Calu3 (cell line): ENCODE measurements around the gene AADACL4. TPM values are rescaled to one million over a fixed set of nuclear protein-coding genes. Genes with fewer than 3 reads are reported as not detected.
"Not testable (repeated sequence)": the region's sequence is repeated elsewhere in the genome, so short reads cannot be mapped to it uniquely, and the experiment has no call there.

Experiments
- BruUV-seq: library from RNA; stranded (reverse); fragments of 400-500 nt; replicated peaks from 2 replicates; lab custom pipeline; 2021; lab: Mats Ljungman, UMichigan
- CTCF ChIA-PET: fragments of 300-600 bp; sonication (Branson Sonifier 250); formaldehyde crosslinking; loops from one replicate; lab custom pipeline; 2022; ENCODE audit warnings: antibody characterized with exemption; lab: Charles Lee
- DNase-seq: peaks from one replicate; pipeline ENCODE4 v3.0.0; 2022
- H3K27ac Mint-ChIP-seq: one replicate; pipeline ENCODE4 v1.8.0; 2022; ENCODE audit warnings: mixed read lengths; ENCODE audit not compliant: unreplicated experiment
- H3K27me3 Mint-ChIP-seq: one replicate; pipeline ENCODE4 v1.8.0; 2022; ENCODE audit warnings: mixed read lengths; ENCODE audit not compliant: unreplicated experiment
- H3K36me3 Mint-ChIP-seq: one replicate; pipeline ENCODE4 v1.8.0; 2022; ENCODE audit warnings: mild to moderate bottlenecking, moderate library complexity, mixed read lengths; ENCODE audit not compliant: insufficient read depth, unreplicated experiment
- H3K4me1 Mint-ChIP-seq: one replicate; pipeline ENCODE4 v1.8.0; 2022; ENCODE audit warnings: mild to moderate bottlenecking, low read depth, mixed read lengths; ENCODE audit not compliant: unreplicated experiment
- H3K4me3 Mint-ChIP-seq: one replicate; pipeline ENCODE4 v1.8.0; 2022; ENCODE audit warnings: mild to moderate bottlenecking, low read depth, moderate library complexity, mixed read lengths; ENCODE audit not compliant: unreplicated experiment
- H3K9me3 Mint-ChIP-seq: one replicate; pipeline ENCODE4 v1.8.0; 2022; ENCODE audit warnings: low read depth, mixed read lengths; ENCODE audit not compliant: unreplicated experiment
- intact Hi-C: fragments of 100-400 bp; cut with micrococcal nuclease; formaldehyde crosslinking; loops from one replicate; pipeline ENCODE4 v1.10.0; 2022; ENCODE audit not compliant: unreplicated experiment
- total RNA-seq: library from RNA; stranded (reverse); gene quantifications from 2 replicates; pipeline ENCODE4 v1.2.3, GENCODE V29; 2022
- TF ChIP-seq, protein P1 (sequence below): fragments of 200-600 bp; IDR thresholded peaks from one replicate; pipeline ENCODE4 v1.8.0; 2022; ENCODE audit warnings: antibody characterized with exemption; ENCODE audit not compliant: unreplicated experiment

AADACL4 gene
- total RNA-seq, 1 experiment from 2014 or later: not detected

DNA sequence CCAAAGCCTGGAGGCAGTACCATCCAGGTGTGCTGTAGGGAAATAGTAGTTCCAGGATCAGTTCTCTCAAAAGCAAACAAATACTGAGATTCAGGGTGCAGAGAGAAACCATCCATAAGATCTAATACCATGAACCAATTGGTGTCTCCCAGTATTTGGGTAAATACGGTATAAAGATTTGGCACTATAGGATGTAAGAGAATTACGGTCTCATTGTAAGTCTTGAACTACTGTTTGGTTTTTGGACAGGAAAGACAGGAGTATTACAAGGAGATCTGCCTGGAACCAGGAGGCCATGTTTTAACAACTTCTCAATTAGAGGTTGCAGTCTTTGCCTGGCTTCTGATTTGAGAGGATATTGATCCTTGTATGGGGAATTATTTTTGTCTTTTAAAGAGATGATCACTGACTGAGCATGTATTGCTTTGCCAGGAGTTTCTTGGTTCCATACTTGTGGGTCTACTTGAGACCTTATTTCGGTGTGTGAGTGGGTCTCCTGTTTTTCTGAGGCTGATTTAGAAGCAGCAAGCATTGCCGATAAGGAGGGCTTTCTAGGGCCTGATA lies 10.2 kb downstream of the AADACL4 start:
- DNase-seq: no peak
- Mint-ChIP-seq H3K27me3 (peaks cover 6% of the 10 kb centered on the region), H3K36me3 (no peaks in the 10 kb centered on the region), H3K4me1 (peaks cover 7% of the 10 kb centered on the region), H3K27ac (no peak overlapping the region), H3K9me3 (peaks cover 6% of the 10 kb centered on the region), H3K4me3 (no peak overlapping the region)
- CTCF ChIA-PET: no interaction called here
- no TSS peak for BruUV-seq
- TF ChIP-seq, protein P1, sequence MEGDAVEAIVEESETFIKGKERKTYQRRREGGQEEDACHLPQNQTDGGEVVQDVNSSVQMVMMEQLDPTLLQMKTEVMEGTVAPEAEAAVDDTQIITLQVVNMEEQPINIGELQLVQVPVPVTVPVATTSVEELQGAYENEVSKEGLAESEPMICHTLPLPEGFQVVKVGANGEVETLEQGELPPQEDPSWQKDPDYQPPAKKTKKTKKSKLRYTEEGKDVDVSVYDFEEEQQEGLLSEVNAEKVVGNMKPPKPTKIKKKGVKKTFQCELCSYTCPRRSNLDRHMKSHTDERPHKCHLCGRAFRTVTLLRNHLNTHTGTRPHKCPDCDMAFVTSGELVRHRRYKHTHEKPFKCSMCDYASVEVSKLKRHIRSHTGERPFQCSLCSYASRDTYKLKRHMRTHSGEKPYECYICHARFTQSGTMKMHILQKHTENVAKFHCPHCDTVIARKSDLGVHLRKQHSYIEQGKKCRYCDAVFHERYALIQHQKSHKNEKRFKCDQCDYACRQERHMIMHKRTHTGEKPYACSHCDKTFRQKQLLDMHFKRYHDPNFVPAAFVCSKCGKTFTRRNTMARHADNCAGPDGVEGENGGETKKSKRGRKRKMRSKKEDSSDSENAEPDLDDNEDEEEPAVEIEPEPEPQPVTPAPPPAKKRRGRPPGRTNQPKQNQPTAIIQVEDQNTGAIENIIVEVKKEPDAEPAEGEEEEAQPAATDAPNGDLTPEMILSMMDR: no peak
- intact Hi-C loops: no loop called here

DNA sequence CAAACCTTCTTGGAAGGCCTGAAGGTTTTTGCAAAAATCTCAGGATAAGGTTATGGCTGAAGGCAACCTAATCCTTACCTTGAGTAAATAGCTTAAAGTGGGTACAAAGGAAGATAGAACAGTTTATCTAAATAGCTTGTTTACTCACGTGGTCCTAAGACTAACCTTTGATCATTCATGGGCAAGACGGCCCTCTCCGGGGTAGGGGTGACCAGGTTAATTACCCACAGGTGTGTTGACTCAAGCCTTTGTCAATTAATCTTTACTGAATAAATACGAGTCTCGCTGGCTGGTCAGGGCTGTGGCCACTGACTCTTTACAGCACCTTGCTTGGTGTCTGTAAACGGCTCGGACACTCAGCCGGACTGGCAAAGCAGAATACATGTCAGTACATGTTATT lies 10.8 kb downstream of the AADACL4 start:
- no TSS peak for BruUV-seq
- Mint-ChIP-seq H3K9me3 (peaks cover 5% of the 10 kb centered on the region), H3K4me3 (no peak overlapping the region), H3K27me3 (peaks cover under 1% of the 10 kb centered on the region), H3K27ac (no peak overlapping the region), H3K4me1 (peaks cover 7% of the 10 kb centered on the region), H3K36me3 (no peaks in the 10 kb centered on the region)
- TF ChIP-seq, protein P1: no peak
- CTCF ChIA-PET: no interaction called here
- no peak for DNase-seq
- intact Hi-C loops: no loop called here

DNA sequence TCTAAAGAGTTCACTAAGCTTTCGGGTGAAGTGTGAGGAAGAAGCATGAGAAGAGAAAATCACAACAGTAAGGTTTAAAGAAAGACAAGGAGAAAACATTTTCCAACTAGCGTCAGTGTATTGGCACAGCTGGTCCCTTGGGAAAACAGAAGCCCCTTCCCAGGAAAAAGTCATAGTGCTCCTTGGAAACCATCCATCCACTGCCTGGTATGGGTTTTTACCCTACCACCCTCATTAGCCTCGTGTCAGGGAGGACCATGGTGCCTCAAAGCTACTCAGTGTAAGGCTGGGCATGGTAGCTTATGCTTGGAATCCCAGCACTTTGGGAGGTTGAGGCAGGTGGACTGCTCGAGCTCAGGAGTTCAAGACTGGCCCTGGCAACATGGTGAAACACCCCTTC lies 12.7 kb downstream of the AADACL4 start:
- Mint-ChIP-seq H3K27ac (no peak overlapping the region), H3K36me3 (no peaks in the 10 kb centered on the region), H3K9me3 (peaks cover 5% of the 10 kb centered on the region), H3K4me3 (no peak overlapping the region), H3K4me1 (peaks cover 7% of the 10 kb centered on the region), H3K27me3 (no peaks in the 10 kb centered on the region)
- CTCF ChIA-PET: interaction anchor here (0.6 kb wide), 2 partner anchors 341 to 344 kb away, joined by 3 to 9 read pairs; no protein-coding TSS in a partner anchor
- BruUV-seq: no TSS peak
- TF ChIP-seq, protein P1: no peak
- no peak for DNase-seq
- intact Hi-C loops: no loop called here

DNA sequence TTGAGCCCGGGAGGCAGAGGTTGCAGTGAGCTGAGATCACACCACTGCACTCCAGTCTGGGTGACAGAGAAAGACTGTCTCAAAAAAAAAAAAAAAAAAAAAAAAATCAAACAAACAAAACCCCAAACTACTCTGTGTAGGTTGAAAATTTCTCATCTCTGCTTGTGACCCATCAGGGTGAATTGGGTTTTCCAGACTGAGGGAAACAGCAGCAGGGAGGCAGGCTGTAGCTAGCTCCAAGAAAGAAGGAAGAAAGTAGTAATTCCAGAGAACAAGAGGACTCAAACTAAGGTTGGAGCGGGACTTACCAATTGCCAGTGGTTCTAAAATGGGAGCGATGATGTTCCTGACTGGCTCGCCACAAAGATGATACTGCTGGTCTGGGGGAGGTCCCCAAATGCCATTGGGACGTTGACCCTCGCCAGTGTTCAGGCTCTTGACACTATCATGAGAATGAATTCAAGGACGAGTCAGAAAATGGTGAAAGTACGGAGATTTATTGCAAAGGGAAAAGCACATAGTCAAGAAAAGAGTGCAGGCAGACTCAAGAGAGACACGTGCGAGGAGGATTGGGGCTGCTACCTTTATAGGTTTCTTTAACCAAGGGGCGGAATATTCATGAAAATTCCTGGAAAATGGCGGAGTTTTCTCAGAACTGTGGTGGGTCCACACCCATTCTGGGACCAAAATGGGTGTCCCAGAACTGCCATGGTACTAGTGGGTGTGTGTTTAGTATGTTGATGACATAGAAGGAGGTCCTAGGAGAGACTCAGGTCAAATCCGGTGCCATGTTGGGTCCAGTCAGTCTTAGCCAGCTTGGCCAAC lies 13.4 kb downstream of the AADACL4 start:
- TF ChIP-seq, protein P1: no peak
- CTCF ChIA-PET: interaction anchor here (0.6 kb wide), 1 partner anchor 342 kb away, joined by 3 read pairs; no protein-coding TSS in a partner anchor
- intact Hi-C loops: no loop called here
- H3K4me1 Mint-ChIP-seq: peaks cover 7% of the 10 kb centered on the region
- no peak overlapping the region for H3K27ac Mint-ChIP-seq
- H3K4me3 Mint-ChIP-seq: no peak overlapping the region
- BruUV-seq: no TSS peak
- DNase-seq: no peak
- H3K27me3 Mint-ChIP-seq: peaks cover 3% of the 10 kb centered on the region
- peaks cover 5% of the 10 kb centered on the region for H3K9me3 Mint-ChIP-seq
- H3K36me3 Mint-ChIP-seq: no peaks in the 10 kb centered on the region

DNA sequence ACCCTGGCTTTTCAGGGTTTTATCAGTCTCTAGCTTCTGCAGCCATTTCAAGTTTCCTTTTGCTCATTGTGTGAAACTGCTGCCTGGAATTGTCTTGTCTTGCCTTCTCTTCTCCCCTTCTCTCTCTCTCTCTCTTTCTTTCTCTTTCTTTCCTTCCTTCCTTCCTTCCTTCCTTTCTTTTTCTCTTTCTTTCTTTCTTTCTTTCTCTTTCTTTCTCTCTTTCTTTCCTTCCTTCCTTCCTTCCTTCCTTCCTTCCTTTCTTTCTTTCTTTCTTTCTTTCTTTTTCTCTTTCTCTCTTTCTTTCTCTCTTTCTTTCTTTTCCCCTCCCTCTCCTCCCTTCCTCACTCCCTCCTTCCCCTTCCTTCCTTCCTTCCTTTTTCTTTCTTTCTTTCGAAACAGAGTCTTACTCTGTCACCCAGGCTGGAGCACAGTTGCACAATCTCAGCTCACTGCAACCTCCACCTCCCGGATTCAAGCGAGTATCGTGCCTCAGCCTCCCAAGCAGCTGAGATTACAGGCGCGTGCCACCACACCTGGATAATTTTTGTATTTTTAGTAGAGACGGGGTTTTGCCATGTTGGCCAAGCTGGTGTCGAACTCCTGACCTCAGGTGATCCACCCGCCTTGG lies 14.1 kb downstream of the AADACL4 start:
- not testable (repeated sequence) for H3K4me1 Mint-ChIP-seq, H3K27me3 Mint-ChIP-seq, H3K9me3 Mint-ChIP-seq, H3K36me3 Mint-ChIP-seq, H3K4me3 Mint-ChIP-seq, BruUV-seq, DNase-seq, H3K27ac Mint-ChIP-seq
- intact Hi-C loops: loop anchor here (2.0 kb wide), 1 partner anchor 383 kb away; no protein-coding TSS in a partner anchor
- CTCF ChIA-PET: interaction anchor here (0.7 to 1.9 kb wide), 2 partner anchors 343 to 833 kb away, joined by 4 to 9 read pairs; no protein-coding TSS in a partner anchor
